ENCODE results near the gene ANO8.
A peak's percentile ranks its signal among the peaks of the same experiment; 100 is the strongest.
"Not testable (repeated sequence)": the region's sequence is repeated elsewhere in the genome, so short reads cannot be mapped to it uniquely, and the experiment has no call there.

ANO8 gene

DNA sequence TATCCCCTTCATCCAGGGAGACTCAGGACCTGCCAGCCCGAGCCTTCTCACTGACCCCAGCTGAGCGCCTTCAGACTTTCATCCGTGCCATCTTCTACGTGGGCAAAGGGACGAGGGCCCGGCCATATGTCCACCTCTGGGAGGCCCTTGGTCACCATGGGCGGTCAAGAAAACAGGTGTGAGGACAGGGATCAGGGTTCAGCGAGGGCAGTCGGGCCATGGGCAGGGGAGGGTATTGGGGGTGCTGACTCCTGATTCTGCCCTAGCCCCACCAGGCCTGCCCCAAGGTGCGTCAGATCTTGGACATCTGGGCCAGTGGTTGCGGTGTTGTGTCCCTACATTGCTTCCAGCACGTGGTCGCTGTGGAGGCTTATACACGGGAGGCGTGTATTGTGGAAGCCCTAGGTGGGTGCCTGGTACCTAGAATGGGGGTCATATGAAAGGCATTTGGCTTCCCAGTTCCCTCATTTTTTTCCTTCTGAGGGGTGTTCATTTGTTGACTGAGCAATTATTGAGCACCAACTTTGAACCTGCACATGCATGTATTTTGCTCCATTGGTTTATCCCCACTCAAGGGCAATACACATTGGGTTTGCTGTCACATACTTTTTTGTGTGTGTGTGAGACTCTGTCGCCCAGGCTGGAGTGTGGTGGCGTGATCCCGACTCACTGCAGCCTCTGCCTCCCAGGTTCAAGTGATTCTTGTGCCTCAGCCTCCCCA lies 49.1 kb downstream of the ANO8 start:
- DNase-seq = no peak

DNA sequence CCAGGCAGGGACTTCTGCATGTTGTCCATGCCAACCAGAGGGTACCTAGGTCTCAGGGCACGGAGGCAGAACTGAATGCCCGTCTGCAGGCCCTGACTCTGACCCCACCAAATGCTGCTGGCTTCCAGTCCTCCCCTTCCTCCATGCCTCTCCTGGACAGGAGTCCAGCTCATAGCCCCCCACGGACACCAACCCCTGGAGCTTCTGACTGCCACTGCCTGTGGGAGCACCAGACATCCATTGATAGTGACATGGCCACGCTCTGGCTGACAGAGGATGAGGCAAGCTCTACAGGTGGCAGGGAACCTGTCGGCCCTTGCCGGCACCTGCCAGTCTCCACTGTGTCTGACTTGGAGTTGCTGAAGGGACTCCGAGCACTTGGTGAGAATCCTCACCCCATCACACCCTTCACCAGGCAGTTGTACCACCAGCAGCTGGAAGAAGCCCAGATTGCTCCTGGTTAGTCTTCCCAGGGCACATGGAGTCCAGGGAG lies 51.1 kb downstream of the ANO8 start:
- DNase-seq = no peak

DNA sequence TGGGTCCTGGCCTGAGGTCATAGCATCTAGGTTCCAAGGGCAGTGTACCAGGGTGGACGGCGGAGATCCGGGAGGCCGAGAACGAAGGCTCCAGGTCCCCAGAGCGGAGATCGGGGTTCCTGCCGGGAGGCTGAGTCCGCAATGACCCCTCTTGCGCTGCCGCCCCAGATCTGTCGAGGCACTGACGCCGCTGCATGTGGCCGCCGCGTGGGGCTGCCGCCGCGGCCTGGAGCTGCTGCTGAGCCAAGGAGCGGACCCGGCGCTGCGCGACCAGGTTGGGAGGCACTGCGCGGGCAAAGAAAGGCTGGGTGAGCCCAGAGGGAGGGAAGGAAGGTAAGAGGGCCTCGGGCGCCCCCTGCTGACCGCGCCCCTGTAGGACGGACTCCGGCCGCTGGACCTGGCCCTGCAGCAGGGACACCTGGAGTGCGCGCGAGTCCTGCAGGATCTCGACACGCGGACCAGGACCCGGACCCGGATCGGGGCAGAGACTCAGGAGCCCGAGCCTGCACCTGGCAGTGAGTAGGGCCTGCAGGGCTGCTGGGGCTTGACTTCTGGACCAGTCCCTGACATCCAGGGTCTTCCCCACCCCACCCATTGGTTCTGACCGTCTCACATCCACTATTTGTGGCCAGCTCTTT lies 52.0 kb downstream of the ANO8 start:
- DNase-seq = peak; percentile 56 to 90 (median 83)

DNA sequence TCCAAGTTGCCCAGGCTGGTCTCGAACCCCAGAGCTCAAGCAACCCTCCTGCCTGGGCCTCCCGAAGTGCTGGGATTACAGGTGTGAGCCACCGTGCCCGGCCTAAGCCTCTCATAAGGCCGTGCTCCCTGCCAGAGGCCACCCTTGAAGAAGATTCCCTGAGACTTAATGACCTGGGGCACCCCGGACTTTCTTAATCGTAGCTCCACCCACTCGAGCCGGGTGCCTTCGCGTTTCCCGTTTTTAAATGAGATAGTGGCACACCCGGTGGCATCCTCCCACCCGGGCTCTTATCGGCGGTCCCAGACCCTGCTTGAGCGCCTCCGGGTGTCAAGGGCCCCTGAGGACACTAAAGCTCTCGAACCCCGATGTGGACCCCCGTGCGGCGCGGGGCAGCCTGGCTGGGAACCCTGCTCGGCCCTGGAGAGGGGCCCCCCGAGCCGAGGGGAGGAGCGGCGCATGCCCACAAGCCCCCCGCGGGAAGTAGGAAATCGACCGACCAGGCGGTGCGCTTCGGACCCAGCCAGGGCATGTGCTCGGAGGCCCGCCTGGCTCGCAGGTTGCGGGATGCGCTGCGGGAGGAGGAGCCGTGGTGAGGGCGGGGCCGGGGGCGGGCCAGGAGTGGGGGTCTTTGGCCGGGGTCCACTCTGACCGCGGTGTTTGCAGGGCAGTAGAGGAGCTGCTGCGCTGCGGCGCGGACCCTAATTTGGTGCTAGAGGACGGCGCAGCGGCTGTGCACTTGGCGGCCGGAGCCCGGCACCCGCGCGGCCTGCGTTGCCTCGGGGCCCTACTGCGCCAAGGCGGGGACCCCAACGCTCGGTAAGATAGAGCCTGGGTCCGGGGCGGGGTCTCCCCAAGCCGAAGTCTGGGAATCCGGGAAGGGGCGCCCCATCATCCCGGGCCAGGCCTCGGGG lies 53.0 kb downstream of the ANO8 start, which contains the start of gene ANKLE1:
Gene ANKLE1 (plus strand): TSS at position 511 of the 914 bp plus-strand sequence. CDS start 20 bp downstream, at position 531.
- DNase-seq = peak in 2 of 3 experiments; percentile 52 to 57

DNA sequence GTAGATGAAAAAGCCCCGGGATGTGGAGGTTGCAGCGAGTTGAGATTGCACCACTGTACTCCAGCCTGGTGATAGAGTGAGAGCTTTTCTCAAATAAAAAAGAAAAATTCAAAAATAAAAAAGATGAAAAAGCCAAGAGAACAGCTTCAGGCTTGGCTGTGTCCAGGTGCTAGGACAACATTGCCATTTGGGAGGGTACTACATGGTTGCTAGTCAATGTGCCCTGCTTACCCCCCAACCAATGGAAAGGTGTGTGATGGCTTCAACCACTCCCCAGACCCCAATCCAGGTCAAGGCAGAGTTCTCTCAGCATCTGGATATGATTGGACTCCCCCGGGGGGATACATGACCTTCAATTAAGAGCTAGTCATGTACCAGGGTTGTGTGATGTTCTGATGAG lies 55.2 kb downstream of the ANO8 start:
- DNase-seq = no peak

DNA sequence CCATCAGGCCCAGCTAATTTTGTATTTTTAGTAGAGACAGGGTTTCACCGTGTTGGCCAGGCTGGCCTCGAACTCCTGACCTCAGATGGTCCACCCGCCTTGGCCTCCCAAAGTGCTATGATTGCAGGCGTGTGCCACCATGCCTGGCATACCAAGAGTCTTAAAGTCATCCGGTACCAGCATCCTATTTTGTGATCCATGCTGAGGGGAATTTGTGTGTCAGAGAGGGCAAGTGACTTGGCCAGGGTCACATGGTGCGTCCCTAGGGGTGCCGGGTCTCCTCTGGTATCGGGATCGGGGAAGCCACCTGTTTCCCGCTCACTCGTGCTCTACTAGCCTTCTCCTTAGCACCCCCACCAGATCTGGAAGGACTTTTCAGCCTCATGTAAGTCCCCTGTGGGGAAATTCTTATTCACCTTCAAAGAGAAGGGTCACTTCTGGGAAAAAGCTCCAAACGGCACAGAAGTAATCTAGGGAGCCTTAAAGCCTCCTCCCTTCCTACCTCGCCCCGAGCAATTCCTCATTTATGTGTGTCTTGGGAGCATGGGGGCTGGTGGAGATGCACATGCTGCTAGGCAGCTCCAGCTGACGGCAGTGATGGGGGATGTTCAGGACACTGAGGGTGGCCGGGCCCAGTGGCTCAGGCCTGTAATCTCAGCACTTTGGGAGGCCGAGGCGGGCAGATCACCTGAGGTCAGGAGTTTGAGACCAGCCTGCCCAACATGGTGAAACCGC lies 59.0 kb downstream of the ANO8 start:
- no peak for DNase-seq

DNA sequence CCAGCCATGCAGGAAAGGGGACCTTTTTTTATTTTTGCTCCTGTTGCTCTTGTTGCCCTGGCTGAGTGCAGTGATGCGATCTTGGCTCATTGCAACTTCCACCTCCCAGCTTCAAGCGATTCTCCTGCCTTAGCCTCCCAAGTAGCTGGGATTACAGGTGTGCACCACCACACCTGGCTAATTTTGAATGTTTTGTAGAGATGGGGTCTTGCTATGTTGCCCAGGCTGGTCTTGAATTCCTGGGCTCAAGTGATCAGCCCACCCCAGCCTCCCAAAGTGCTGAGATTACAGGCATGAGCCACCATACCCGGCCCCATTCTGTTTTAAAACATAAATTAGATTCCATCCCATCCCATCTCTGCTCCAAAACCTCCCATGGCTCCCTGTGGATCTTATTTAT lies 59.8 kb downstream of the ANO8 start:
- not testable (repeated sequence) for DNase-seq
